ENCODE data around the gene CITED2. TPM values are rescaled to one million over a fixed set of nuclear protein-coding genes. Genes with fewer than 3 reads are reported as not detected.
A peak's percentile ranks its signal among the peaks of the same experiment; 100 is the strongest.

Gene CITED2
- total RNA-seq, 1 experiment from 2014 or later, result 365 TPM

DNA sequence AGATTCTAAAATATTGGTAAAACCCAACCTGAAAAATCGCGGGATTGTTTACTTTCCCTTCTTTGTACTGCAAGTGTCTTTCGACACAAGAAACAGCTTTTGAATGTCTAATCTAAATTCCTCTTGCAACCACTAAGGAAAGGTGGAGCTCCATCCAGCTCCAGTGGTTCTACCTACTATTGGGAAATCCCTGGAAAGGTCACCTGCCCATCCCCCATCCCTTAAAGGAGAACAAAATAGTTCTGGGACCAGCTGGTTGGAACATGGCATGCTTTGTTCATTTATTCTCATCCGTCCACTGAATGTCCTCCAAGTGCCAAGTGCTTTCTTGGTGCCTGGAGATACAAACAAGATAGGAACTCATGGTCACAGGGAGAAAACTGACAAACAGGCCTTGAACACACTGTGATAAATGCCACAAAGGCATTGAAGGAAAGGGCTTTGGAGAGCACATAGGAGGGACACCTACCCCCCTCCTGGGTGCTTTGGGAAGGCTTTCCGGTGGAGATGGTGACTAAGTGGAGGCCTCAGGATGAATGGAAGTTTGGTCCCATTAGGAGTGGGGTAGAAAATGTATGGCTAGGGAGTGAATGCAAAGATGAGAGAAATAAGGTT lies 2.3 kb upstream of the CITED2 start:
- DNase-seq (ENCODE audit: low spot score), result peak; percentile 17
- ChIA-PET CTCF (no interaction called here), POLR2A (ENCODE audit: low non-redundant PET) (interaction anchor here (0.9 kb wide), 1 partner anchor 147 kb away, joined by 3 read pairs; no protein-coding TSS in a partner anchor)
- peak overlapping the region; percentile 96 for H3K27ac ChIP-seq (ENCODE audit: low read depth, low read length, poor library complexity, severe bottlenecking)
- intact Hi-C loops (cut with micrococcal nuclease; ENCODE audit: unreplicated experiment), result loop anchor here (10.0 kb wide), 1 partner anchor 1548 kb away; no protein-coding TSS in a partner anchor
- no peaks in the 10 kb centered on the region for H3K27me3 ChIP-seq (replicated peaks; ENCODE audit: insufficient read depth, low read depth, low read length, poor library complexity)
- no peaks in the 10 kb centered on the region for H3K9me3 ChIP-seq (ENCODE audit: low read depth, low read length, poor library complexity, severe bottlenecking)
- TF ChIP-seq EZH2 (IDR thresholded peaks at IDR 0.05; ENCODE audit: borderline replicate concordance, low read depth, low read length, poor library complexity, severe bottlenecking) (no peak), CTCF (conservative IDR thresholded peaks at IDR 0.05; ENCODE audit: low read depth, low read length) (no peak)
- H3K36me3 ChIP-seq (ENCODE audit: insufficient read depth, low read length, poor library complexity, severe bottlenecking), result peaks cover 25% of the 10 kb centered on the region
- H3K4me3 ChIP-seq (ENCODE audit: low read depth, low read length, poor library complexity, severe bottlenecking), result peak overlapping the region; percentile 87
- BruUV-seq (replicated peaks), result no TSS peak
- H3K4me1 ChIP-seq (ENCODE audit: insufficient read depth, low read length, poor library complexity, severe bottlenecking), result peaks cover 7% of the 10 kb centered on the region

GRCh38 chr6:139376017-139376330 lies 1.5 kb upstream of the CITED2 start:
- CTCF ChIA-PET, result interaction anchor here (1.0 to 1.3 kb wide), 3 partner anchors 97 to 446 kb away, joined by 3 to 4 read pairs (median 3); no protein-coding TSS in a partner anchor

More at GRCh38 chr6:139376017-139376330, 1.5 kb upstream of the CITED2 start:
- DNase-seq (ENCODE audit: low spot score), result no peak
- intact Hi-C loops (cut with micrococcal nuclease; ENCODE audit: unreplicated experiment), result loop anchor here (10.0 kb wide), 1 partner anchor 1549 kb away; no protein-coding TSS in a partner anchor
- no peaks in the 10 kb centered on the region for H3K9me3 ChIP-seq (ENCODE audit: low read depth, low read length, poor library complexity, severe bottlenecking)
- peaks cover 33% of the 10 kb centered on the region for H3K36me3 ChIP-seq (ENCODE audit: insufficient read depth, low read length, poor library complexity, severe bottlenecking)
- H3K27me3 ChIP-seq (replicated peaks; ENCODE audit: insufficient read depth, low read depth, low read length, poor library complexity), result no peaks in the 10 kb centered on the region
- TF ChIP-seq EZH2 (IDR thresholded peaks at IDR 0.05; ENCODE audit: borderline replicate concordance, low read depth, low read length, poor library complexity, severe bottlenecking) (no peak), CTCF (conservative IDR thresholded peaks at IDR 0.05; ENCODE audit: low read depth, low read length) (no peak)
- BruUV-seq (replicated peaks), result no TSS peak
- POLR2A ChIA-PET (ENCODE audit: low non-redundant PET), result interaction anchor here (0.8 to 0.9 kb wide), 2 partner anchors 148 to 721 kb away, joined by 3 read pairs; no protein-coding TSS in a partner anchor
- H3K4me1 ChIP-seq (ENCODE audit: insufficient read depth, low read length, poor library complexity, severe bottlenecking), result peaks cover 7% of the 10 kb centered on the region
- peak overlapping the region; percentile 87 for H3K4me3 ChIP-seq (ENCODE audit: low read depth, low read length, poor library complexity, severe bottlenecking)
- H3K27ac ChIP-seq (ENCODE audit: low read depth, low read length, poor library complexity, severe bottlenecking), result peak overlapping the region; percentile 96

Measured in A673 (cell line).